Tibial nerve (tissue), 4 donors: ENCODE measurements around the gene PXDN.

Experiments used
- EP300 ChIP-seq, 2 donors: sonication (generic); formaldehyde crosslinking; IDR thresholded peaks; one replicate each; pipeline ENCODE4 v1.6.1; 2017; ENCODE audit warnings: antibody characterized with exemption in 2 of 2, mild to moderate bottlenecking in 1 of 2
- POLR2A ChIP-seq, 2 donors: fragments of 450-650 bp; IDR thresholded peaks; one replicate each; pipeline ENCODE4 v1.6.1; 2017; ENCODE audit warnings: antibody characterized with exemption in 2 of 2, mild to moderate bottlenecking in 2 of 2, moderate library complexity in 2 of 2
- TF ChIP-seq, protein P1 (sequence below), 5 experiments: fragments of 200-600 bp in 3 of 5; fragments of 450-650 bp in 2 of 5; sonication (generic) in 3 of 5; IDR thresholded peaks; one replicate each; pipeline ENCODE4 v1.5.1; 2016 to 2019; ENCODE audit warnings: antibody characterized with exemption in 5 of 5, mild to moderate bottlenecking in 3 of 5, moderate library complexity in 2 of 5

DNA sequence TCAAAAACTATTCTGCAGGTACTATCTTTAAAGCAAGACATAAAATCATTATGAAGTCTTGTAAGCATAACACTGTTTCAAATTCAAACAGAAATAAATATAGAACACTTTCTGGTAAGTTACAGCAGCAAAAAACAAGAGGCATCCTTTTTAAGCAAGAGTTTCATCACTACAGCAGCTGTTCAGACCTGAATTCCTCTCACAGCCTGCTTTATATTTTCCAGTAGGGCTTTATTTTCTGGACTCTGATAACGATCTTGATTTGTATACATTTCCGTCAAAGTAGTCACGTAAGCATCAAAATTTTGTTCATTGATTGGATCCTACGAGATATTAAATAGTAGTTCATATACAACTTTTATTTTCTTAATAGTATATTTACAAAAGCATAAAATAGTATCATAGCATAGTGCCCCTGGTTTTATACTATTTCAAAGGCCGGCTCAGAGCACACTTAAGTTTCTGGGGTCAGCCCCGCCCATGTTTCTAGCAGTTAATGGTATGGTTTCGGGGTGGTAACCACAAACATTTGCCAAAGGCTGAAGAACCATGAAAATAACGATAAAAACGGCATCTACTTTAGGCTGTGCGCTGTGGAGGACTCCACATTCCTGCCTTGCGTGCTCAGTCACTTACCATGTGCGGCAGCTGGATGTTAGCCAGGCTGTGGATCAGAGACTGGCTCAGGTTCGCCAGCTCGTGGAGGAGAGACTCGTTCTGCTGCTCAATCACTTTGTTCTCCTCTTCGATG, 47.5 kb upstream of the PXDN start:
- TF ChIP-seq, protein P1, sequence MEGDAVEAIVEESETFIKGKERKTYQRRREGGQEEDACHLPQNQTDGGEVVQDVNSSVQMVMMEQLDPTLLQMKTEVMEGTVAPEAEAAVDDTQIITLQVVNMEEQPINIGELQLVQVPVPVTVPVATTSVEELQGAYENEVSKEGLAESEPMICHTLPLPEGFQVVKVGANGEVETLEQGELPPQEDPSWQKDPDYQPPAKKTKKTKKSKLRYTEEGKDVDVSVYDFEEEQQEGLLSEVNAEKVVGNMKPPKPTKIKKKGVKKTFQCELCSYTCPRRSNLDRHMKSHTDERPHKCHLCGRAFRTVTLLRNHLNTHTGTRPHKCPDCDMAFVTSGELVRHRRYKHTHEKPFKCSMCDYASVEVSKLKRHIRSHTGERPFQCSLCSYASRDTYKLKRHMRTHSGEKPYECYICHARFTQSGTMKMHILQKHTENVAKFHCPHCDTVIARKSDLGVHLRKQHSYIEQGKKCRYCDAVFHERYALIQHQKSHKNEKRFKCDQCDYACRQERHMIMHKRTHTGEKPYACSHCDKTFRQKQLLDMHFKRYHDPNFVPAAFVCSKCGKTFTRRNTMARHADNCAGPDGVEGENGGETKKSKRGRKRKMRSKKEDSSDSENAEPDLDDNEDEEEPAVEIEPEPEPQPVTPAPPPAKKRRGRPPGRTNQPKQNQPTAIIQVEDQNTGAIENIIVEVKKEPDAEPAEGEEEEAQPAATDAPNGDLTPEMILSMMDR (IDR thresholded peaks at IDR 0.05): no peak
- TF ChIP-seq EP300 (IDR thresholded peaks at IDR 0.05) (no peak), POLR2A (IDR thresholded peaks at IDR 0.05) (no peak)
